ENCODE data around the gene HS1BP3. TPM values are rescaled to one million over a fixed set of nuclear protein-coding genes. Genes with fewer than 3 reads are reported as not detected.

The HS1BP3 gene
- total RNA-seq, 4 donors from 2014 or later, result 16.6 to 26.9 (median 19.4) TPM

- intact Hi-C loops (cut with DNase I; ENCODE audit: low total_unique reads), result loop anchor here (5.0 kb wide), 2 partner anchors 378 to 653 kb away; partner anchors contain the start of gene APOB
- Histone ChIP-seq H3K9me3 (no peaks in the 10 kb centered on the region), H3K4me3 (peak overlapping the region in 1 of 4 donors; percentile 57), H3K27me3 (peaks cover 66 to 72% (median 70%) of the 10 kb centered on the region in 3 donors), H3K4me1 (peaks cover 0 to 18% of the 10 kb centered on the region in 2 donors), H3K36me3 (no peaks in the 10 kb centered on the region), H3K27ac (no peak overlapping the region)
- DNase-seq (no peak), ATAC-seq (no peak)
- TF ChIP-seq POLR2A (IDR thresholded peaks at IDR 0.05) (no peak), CTCF (IDR thresholded peaks at IDR 0.05 in 4 of 5, conservative IDR thresholded peaks at IDR 0.05 in 1 of 5) (no peak)
- in situ Hi-C loops (cut with MboI; ENCODE audit: low sequenced_read_pairs in 4 of 4), result loop anchor here (5.0 to 25.0 kb wide), 4 partner anchors 298 to 450 kb away; partner anchors contain the start of gene TDRD15 (in 1 of the 4)
Observed at GRCh38 chr2:20664431-20665242, 13.7 kb upstream of the HS1BP3 start.

GRCh38 chr2:20664071-20664390, 13.1 kb upstream of the HS1BP3 start:
- no peak for TF ChIP-seq CTCF (IDR thresholded peaks at IDR 0.05 in 4 of 5, conservative IDR thresholded peaks at IDR 0.05 in 1 of 5)
- no peak for TF ChIP-seq POLR2A (IDR thresholded peaks at IDR 0.05)
- ATAC-seq (no peak), DNase-seq (no peak)
- in situ Hi-C loops (cut with MboI; ENCODE audit: low sequenced_read_pairs in 4 of 4), result loop anchor here (5.0 to 25.0 kb wide), 4 partner anchors 298 to 451 kb away; partner anchors contain the start of gene TDRD15 (in 1 of the 4)
- H3K27me3 ChIP-seq, result peaks cover 59 to 66% (median 64%) of the 10 kb centered on the region in 3 donors
- no peak overlapping the region for H3K4me3 ChIP-seq
- no peak overlapping the region for H3K27ac ChIP-seq
- intact Hi-C loops (cut with DNase I; ENCODE audit: low total_unique reads), result loop anchor here (5.0 kb wide), 2 partner anchors 378 to 653 kb away; partner anchors contain the start of gene APOB
- peaks cover 0 to 18% of the 10 kb centered on the region in 2 donors for H3K4me1 ChIP-seq
- H3K36me3 ChIP-seq, result no peaks in the 10 kb centered on the region
- no peaks in the 10 kb centered on the region for H3K9me3 ChIP-seq

- DNase-seq, result no peak
- H3K9me3 ChIP-seq, result no peaks in the 10 kb centered on the region
- in situ Hi-C loops (cut with MboI; ENCODE audit: low sequenced_read_pairs in 4 of 4) (loop anchor here (5.0 to 25.0 kb wide), 4 partner anchors 299 to 451 kb away; partner anchors contain the start of gene TDRD15 (in 1 of the 4)), intact Hi-C loops (cut with DNase I; ENCODE audit: low total_unique reads) (loop anchor here (5.0 kb wide), 2 partner anchors 379 to 654 kb away; partner anchors contain the start of gene APOB)
- no peaks in the 10 kb centered on the region for H3K36me3 ChIP-seq
- H3K27me3 ChIP-seq, result peaks cover 54 to 60% (median 58%) of the 10 kb centered on the region in 3 donors
- H3K27ac ChIP-seq, result no peak overlapping the region
- ATAC-seq, result no peak
- peaks cover 0 to 18% of the 10 kb centered on the region in 2 donors for H3K4me1 ChIP-seq
- TF ChIP-seq CTCF (IDR thresholded peaks at IDR 0.05 in 4 of 5, conservative IDR thresholded peaks at IDR 0.05 in 1 of 5) (no peak), POLR2A (IDR thresholded peaks at IDR 0.05) (no peak)
- no peak overlapping the region for H3K4me3 ChIP-seq
Observed at GRCh38 chr2:20663196-20664070, 12.5 kb upstream of the HS1BP3 start.

GRCh38 chr2:20662308-20662937, 11.5 kb upstream of the HS1BP3 start:
- Histone ChIP-seq H3K27me3 (peaks cover 45 to 50% (median 48%) of the 10 kb centered on the region in 3 donors), H3K4me3 (no peak overlapping the region), H3K9me3 (no peaks in the 10 kb centered on the region), H3K36me3 (no peaks in the 10 kb centered on the region), H3K27ac (no peak overlapping the region), H3K4me1 (peaks cover 0 to 18% of the 10 kb centered on the region in 2 donors)
- in situ Hi-C loops (cut with MboI; ENCODE audit: low sequenced_read_pairs in 4 of 4) (loop anchor here (5.0 to 25.0 kb wide), 4 partner anchors 300 to 452 kb away; partner anchors contain the start of gene TDRD15 (in 1 of the 4)), intact Hi-C loops (cut with DNase I; ENCODE audit: low total_unique reads) (loop anchor here (5.0 kb wide), 2 partner anchors 380 to 655 kb away; partner anchors contain the start of gene APOB)
- DNase-seq (no peak), ATAC-seq (no peak)
- TF ChIP-seq CTCF (IDR thresholded peaks at IDR 0.05 in 4 of 5, conservative IDR thresholded peaks at IDR 0.05 in 1 of 5) (no peak), POLR2A (IDR thresholded peaks at IDR 0.05) (no peak)

Data from gastrocnemius medialis (tissue), 4 donors.